Islet precursor cell (in vitro differentiated cells): Measurements from ENCODE around the gene BEAN1.
A peak's percentile ranks its signal among the peaks of the same experiment; 100 is the strongest.
"Not testable (repeated sequence)": the region's sequence is repeated elsewhere in the genome, so short reads cannot be mapped to it uniquely, and the experiment has no call there.

ENCODE experiments used
- DNase-seq: peaks from one replicate; pipeline ENCODE4 v3.0.0-alpha.2; 2018

Gene BEAN1

GRCh38 chr16:66487580-66488275 is 60.6 kb downstream of the BEAN1 start:
- peak; percentile 40 for DNase-seq

GRCh38 chr16:66488505-66488904 is 61.4 kb downstream of the BEAN1 start:
- DNase-seq: no peak

DNA sequence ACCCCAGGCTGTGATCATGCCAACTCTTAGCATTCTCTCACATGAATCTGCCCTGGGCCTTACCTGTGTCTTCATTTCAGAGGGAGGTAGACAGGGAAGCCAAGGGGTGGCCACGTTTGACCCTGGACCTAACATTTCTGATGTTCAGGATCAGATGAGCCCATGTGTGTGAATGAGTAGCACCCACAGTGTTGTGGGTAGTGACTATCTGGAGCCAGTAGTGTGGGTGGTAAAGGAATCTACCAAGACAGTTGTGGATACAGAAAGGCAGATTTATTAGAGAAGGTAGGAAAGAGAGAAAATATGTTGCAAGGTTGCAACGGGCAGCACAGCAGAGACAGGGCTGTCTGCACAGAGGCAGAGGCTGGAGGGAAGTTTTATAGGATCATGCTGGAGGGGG is 62.3 kb downstream of the BEAN1 start:
- DNase-seq: no peak

DNA sequence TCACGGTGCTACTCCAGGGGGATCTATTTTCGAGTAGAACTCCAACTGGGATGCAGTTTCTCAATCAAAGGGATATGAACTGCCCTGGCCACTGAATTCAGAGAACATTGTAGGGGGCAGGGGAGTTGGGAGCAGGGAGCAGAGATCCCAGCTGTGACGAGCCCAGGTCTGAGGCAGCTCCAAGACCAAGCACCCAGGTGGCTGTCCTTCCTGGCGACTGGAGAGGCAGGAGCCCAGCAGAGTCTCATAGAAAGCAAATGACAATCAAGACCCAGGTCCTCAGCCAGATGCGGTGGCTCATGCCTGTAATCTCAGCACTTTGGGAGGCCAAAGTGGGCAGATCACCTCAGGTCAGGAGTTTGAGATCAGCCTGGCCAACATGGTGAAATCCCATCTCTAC is 62.7 kb downstream of the BEAN1 start:
- DNase-seq: no peak

DNA sequence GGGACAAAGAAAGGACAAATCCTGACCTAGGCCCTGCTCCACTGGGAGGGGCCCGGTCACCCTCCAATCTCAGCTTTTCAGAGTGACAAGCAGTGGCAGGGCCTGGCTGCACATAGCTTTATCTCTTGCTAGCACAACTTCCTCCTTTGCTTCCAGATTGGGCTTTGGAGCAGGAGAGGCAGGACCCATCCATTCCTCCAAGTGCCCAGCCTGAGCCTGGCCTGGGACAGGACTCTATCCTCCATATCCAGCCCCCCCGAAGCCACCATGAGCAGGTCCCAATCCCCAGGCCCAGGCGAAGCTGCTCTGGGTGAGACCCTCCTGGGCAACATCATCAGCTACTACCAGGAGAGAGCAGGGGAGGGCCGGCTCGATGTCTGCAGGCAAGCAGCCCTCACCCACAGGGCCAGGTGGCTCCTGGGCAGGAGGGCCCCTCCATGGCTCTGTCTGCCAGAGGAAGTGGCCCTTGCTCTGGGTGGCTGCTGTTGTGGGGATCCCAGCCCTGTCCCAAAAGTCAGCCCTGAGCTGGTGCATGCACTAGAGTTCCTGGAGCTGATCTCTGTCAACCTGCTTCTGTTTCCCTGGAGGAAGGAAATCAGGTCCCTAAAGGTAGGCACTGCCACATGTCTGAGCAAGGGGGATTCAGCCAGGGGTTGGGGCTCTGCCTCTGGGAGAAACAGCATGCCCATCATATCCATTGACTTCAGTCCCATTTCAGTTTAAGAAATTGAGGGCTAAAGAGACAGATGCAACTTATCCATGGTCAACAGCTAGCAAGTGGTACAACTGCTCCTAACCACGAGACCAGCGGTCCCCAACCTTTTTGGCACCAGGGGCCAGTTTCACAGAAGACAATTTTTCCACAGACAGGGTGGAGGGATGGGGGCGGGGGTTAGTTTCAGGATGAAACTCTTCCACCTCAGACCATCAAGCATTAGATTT is 64.0 kb downstream of the BEAN1 start:
- peak; percentile 51 for DNase-seq

DNA sequence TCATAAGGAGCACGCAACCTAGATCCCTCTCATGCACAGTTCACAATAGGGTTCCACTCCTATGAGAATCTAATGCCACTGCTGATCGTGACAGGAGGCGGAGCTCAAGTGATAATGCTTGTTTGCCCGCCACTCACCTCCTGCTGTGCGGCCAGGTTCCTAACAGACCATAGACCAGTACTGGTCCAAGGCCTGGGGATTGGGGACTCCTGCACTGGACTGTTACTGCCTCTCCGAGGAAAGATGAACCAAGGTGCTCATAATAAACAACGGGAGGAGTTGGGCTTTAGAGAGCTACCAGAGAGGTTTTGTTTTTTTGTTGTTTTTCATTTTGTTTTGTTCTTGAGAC is 64.6 kb downstream of the BEAN1 start:
- no peak for DNase-seq

DNA sequence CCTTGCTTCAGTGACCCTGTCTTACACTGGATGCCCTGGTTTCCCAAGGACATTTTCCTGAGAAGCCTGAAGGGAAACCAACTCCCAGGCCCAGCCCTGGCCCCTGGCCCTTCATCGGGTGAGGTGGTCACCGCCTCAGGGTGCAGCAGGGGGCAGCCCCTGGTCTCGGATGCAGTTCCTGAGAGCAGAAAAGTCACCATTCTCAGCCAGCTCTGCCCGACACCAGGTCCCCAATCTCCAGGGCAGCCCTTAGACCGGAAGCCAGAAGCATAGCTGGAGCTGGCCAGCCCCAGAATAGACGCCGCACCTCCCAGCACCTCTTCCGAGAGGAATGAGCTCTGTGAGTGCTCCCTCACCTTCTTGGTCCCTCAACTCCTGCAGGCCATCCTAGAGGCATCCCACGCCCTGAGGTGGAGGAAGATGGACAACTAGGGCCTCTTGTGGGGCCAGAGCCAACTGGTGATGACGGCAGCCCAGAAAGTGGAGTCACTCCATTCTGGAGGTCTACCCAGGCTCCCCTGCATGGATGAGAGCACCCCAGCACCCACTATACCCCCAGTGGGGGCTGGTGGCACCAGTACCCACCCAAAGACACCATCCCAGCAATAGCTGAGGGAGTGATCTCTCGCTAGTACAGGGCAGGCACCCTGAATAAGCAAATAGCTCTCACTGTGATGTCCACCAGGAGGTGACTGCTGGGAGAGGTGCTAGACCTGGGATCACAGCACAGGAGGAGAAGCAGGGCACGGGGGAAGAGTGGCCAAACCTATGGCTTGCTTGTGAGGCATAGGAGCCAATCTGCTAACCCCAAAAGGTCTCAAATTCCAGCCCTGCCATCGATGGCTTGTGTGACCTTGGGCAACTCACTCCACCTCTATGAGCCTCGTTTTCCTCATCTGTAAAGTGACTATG is 66.7 kb downstream of the BEAN1 start:
- peak; percentile 46 for DNase-seq

DNA sequence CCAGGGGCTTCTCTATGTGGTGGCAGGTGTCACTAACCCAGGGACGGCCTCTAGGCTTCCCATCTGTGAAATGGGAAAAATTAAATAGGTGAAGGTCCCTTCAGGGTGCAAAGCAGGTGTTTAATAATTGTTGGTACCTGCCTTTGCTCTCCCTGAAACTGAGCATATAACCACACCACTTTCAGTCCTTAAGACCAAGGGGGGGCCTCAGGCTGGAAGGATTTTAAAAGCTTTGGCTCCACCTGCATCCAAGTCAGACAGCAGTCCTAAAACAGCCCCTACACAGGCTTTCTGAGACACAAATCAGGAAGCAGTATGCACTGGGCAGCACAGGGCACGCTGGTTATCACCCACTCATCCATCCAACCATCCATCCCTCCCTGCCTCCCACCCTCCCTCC is 67.8 kb downstream of the BEAN1 start:
- DNase-seq: no peak

GRCh38 chr16:66495440-66495839 is 68.3 kb downstream of the BEAN1 start:
- no peak for DNase-seq

GRCh38 chr16:66496226-66496625 is 69.1 kb downstream of the BEAN1 start:
- not testable (repeated sequence) for DNase-seq

GRCh38 chr16:66497921-66498320 is 70.8 kb downstream of the BEAN1 start:
- DNase-seq: not testable (repeated sequence)

- not testable (repeated sequence) for DNase-seq
These were observed 74.5 kb downstream of the BEAN1 start for GRCh38 chr16:66501563-66501962.

DNA sequence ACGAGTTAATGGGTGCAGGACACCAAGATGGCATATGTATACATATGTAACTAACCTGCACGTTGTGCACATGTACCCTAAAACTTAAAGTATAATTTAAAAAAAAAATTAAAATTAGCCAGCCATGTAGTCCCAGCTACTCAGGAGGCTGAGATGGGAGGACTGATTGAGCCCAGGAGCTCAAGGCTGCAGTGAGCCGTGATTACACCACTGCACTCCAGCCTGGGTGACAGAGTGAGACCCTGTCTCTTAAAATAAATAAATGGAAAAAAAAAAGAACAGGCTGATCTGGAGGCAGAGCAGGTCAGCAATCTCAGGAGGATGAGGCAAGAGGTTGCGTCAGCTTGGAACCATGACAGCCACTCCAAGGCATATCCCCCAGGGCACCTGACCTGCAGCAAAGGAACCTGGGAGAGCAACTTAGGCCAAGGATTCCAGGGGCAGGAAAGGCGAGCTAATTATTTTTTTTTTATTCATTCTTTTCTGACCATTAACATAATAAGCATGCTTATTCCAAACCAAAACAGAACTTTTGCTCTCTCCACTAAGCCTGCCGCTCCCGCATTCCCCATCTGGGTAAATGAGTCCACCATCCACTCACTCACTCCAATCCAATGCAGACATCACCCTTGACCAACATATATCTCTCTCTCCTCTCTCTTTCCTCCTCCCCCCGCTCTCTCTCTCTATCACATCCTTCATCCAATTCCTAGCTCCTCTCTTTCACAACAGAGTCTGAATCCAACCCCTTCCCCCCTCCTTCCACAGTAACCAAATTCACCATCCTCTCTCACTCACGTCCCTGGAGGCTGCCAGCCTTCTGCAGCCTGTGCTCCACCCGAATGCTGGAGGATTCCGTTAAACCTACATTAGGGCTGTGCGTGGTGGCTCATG is 75.2 kb downstream of the BEAN1 start:
- peak; percentile 58 for DNase-seq

DNA sequence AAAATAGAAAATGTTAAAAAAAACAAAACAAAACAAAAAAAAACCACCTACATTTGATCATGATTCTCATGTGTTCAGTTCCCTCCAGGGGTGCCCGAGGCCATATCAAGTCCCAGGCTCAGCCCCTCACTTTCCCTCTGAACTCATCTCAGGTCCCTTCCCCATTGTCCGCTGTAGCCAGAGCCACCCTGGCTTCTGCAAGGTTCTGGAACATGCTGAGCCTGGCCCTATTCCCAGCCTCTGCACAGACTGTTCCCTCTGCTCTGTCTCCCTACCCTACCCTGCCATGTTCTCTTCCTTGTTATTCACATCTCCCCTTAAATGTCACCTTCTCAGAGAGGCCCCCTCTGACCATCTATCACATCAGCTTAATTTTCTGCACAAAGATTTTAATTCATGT is 75.9 kb downstream of the BEAN1 start:
- no peak for DNase-seq

GRCh38 chr16:66503612-66504011 is 76.5 kb downstream of the BEAN1 start:
- no peak for DNase-seq

DNA sequence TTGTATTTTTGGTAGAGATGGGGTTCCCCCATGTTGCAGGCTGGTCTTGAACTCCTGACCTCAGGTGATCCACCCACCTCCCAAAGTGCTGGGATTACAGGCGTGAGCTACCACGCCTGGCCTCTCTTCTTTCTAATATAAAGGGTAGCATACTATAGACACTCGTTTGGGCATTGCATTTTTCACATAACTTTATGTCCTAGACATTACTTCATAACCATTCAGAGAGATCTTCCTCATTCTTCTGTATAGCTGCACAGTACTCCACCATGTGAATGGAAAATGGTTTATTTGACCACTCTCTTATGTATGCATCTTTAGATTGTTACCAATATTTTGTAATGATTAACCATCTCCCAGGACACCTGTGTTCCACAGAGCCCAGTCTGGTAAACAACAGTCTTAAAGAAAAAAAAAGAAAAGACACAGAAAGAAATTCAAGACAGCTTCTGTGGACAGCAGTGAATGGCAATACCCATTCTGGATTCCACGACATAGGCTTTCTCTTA is 80.7 kb downstream of the BEAN1 start:
- DNase-seq: no peak

GRCh38 chr16:66508248-66508913 is 81.3 kb downstream of the BEAN1 start:
- no peak for DNase-seq

DNA sequence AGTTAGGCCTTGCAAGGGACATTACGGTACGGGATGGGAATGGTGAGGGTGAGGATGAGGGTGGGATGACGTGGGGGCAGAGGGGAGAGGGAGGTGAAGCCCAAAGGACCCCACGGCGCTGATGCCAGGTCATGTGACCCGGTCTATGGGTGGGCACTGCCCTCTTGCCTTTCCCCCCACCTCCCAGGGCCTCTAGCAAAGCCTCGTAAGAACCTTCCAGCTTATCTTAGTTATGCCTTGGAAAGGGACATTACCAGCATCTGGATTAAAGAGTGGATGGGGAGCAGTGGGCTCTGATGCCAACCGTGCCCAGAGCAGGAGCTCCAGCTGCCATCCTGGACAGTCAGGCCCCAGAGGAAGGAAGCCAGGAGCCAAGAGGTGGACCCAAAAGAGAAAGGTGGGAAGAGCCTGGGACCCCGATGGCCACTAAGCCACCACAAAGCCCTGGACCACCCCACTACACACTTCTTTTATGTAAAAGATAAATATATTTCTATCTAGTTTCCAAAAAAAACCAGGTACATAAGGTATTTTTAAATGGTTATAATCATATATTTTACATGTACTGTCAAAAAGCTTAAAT is 81.9 kb downstream of the BEAN1 start:
- DNase-seq: no peak

DNA sequence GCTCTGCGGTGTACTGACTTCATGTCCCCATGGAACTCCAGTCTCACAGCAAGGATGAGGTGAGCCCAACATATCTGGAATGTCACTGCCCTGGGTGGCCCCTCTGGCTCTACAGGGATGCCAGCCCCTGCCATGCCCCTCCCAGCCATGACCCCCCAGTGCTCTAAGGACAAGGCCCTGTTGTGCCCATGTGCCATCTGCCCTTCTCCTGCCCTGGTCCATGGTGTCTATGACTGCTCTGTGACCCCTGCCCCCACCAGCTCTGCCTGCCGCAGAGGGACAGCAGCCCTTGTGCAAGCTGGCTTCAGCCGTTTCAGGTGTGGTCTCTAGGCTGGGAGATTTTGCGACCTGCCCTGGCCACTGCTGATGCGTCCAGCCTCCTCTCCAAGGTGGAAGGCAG is 82.5 kb downstream of the BEAN1 start:
- no peak for DNase-seq

DNA sequence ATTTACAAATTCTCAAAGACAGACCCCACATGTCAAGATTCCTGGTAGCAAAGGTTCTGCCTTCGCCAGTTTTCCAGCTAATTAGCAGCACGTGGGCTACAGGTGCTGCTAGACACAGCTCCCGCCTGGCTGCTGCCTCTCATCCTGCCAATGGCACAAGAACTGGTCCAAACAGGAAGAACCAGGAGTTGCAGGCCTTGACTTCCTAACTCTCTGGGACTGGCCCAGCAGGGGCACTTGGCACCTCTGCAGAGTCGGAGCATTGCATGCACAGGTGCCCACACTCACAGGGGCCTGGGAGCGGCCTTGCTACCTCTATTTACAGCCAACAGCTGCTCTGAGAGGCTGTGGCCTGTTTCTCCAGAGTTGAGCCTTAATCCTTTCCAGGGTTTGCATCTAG is 83.2 kb downstream of the BEAN1 start:
- DNase-seq: no peak
